GM18907 (cell line): ENCODE data around the gene LSM14A.
"Not testable (repeated sequence)": the region's sequence is repeated elsewhere in the genome, so short reads cannot be mapped to it uniquely, and the experiment has no call there.

Experiments
- ATAC-seq: cut with Tn5 transposase; IDR thresholded peaks from one replicate; pipeline ENCODE4 v1.9.1; 2021; ENCODE audit warnings: mild to moderate bottlenecking, moderate library complexity; ENCODE audit not compliant: unreplicated experiment

Gene LSM14A

DNA sequence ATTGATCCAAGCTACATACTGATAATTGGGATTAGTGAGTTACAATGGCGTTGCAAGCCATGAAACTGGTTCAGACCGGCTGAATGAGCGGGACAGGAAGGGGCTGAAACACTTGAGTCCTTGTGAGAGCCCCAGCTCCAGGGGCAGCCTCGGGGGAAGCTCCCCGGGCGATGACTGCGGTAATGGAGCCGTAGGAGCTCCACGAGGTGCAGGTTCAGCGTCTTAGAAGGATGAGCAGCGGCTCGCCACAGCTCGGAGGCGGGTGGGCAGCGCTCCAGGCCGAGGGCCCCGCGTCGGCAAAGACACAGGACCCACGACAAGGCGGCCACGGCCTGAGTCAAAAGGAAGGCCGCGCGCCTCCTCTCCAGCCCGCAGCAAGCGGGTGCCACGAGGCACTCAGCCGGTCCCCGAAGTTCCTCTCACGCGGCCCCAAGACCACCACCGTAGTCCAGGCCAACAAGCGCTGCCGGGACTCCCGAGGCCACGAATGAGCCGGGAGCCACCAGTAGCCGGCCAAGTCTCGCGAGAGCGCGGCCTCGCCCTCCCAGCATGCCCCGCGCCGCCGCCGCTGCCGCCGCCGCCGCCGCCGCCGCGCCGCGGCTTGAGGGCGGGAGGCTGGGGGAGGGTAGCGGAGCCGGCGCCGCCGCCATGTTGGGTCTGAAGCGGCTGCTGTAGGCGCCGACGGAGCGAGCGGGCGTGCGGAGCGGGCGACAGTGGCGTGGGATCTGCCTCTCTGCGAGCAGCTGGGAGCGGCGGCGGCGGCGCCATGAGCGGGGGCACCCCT lies at the start of gene LSM14A:
Gene LSM14A, plus strand, starts transcription at position 628 of the 784 bp plus-strand sequence. Its CDS starts 139 bp downstream, at position 767.
- ATAC-seq = peak; percentile 77

DNA sequence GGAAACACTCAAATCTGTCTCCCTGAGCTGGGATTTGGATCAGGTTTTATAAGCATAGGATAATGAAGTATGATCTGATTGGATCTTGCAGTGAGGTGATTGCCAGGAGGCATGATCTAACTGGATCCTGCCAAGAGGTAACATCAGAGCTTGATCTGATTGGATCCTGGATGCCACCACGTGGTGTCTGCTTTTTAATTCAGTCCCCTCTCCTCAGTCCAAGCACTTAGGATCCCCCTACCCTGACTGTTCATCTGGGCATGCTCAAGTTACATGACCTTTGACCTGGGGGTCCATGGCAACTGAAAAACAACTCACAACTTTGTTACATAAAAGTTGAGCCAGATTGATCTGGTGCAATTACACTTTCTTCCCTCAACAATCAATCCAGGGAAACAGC lies 47.5 kb upstream of the LSM14A start:
- ATAC-seq = no peak

DNA sequence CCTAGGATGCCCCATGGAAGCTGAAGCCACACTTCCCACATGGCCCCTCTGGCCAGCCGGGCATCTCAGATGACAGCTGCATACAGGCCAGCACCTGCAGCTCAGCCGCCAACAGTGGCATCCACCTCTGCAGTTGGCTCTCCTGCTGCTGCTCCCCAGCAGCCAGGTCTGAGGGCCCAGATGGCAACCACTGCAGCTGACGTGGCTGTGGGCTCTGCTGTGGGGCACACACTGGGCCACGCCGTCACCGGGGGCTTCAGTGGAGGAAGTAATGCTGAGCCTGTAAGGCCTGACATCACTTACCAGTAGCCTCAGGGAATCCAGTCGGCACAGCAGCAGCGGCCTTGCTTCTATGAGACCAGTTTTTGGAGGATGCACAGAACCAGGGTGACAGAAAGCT lies 45.3 kb upstream of the LSM14A start:
- ATAC-seq = no peak

DNA sequence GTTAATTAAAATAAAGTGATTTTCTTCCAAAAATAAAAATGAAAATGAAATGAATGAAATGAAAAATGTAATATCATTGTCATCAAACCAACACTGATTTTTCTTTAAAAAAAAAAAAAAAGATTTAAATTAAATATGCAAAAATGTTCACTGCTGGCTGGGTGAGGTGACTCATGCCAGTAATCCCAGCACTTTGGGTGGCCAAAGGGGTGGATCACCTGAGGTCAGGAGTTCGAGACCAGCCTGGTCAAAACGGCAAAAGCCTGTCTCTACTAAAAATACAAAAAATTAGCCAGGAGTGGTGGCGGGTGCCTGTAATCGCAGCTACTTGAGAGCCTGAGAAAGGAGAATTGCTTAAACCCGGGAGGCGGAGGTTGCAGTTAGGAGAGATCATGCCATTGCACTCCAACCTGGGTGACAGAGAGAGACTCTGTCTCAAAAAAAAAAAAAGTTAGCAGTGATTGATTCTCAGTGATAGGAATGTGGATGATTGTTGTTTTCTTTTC lies 44.6 kb upstream of the LSM14A start:
- ATAC-seq = no peak

DNA sequence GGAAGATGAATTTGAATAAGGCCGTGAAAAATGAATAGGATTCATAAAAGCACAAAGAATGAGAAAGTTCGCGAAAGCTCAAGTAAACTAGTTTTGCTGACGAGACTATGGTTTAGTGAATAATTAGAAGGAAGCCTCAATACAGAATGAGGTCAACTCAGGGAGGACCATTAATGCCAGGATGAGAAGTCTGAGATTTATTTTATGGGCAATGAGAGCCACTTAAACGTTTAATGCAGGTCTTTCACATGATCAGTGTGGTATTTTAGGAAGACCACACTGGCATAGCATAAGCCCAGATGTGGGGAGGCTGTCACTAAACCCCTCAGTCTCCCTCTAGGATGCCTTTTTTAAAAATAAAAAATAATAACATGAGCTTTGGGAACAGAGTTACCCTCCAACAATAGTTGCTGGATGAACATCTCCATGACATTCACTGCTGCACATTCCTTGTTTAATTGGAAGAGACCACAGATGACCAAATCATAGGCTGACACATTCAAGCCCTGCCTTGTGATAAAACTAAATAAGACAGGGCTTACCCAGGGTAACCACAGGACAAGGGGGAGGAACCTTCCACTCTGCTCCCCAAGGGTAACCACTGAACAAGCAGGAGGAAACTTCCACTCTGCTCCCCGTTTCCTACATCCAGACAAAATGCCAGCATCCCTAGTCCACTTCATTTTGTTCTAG lies 43.6 kb upstream of the LSM14A start:
- ATAC-seq = no peak

DNA sequence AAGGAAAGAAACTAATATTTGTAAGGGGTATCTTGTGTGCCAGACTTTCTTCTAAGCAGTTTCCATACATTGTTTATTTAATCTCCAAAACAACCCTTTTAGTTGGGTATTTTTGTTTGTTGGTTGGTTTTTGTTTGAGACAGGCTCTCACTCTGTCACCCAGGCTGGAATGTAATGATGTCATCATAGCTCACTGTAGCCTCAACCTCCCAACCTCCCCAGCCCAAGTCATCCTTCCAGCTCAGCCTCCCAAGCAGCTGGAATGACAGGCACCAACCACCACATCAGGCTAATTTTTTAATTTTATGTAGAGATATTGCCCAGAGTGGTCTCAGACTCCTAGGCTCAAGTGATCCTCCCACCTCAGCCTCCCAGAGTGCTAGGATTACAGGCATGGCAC lies 41.2 kb upstream of the LSM14A start:
- ATAC-seq = no peak

DNA sequence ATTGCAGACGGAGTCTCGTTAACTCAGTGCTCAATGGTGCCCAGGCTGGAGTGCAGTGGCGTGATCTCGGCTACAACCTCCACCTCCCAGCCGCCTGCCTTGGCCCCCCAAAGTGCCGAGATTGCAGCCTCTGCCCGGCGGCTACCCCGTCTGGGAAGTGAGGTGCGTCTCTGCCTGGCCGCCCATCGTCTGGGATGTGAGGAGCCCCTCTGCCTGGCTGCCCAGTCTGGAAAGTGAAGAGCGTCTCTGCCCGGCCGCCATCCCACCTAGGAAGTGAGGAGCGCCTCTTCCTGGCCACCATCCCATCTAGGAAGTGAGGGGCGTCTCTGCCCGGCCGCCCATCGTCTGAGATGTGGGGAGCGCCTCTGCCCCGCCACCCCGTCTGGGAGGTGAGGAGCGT lies 40.2 kb upstream of the LSM14A start:
- ATAC-seq = not testable (repeated sequence)

DNA sequence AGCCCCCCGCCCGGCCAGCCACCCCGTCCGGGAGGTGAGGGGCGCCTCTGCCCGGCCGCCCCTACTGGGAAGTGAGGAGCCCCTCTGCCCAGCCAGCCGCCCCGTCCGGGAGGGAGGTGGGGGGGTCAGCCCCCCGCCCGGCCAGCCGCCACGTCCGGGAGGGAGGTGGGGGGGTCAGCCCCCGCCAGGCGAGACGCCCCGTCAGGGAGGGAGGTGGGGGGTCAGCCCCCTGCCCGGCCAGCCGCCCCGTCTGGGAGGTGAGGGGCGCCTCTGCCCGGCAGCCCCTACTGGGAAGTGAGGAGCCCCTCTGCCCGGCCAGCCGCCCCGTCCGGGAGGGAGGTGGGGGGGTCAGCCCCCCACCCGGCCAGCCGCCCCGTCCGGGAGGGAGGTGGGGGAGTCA lies 39.6 kb upstream of the LSM14A start:
- not testable (repeated sequence) for ATAC-seq

DNA sequence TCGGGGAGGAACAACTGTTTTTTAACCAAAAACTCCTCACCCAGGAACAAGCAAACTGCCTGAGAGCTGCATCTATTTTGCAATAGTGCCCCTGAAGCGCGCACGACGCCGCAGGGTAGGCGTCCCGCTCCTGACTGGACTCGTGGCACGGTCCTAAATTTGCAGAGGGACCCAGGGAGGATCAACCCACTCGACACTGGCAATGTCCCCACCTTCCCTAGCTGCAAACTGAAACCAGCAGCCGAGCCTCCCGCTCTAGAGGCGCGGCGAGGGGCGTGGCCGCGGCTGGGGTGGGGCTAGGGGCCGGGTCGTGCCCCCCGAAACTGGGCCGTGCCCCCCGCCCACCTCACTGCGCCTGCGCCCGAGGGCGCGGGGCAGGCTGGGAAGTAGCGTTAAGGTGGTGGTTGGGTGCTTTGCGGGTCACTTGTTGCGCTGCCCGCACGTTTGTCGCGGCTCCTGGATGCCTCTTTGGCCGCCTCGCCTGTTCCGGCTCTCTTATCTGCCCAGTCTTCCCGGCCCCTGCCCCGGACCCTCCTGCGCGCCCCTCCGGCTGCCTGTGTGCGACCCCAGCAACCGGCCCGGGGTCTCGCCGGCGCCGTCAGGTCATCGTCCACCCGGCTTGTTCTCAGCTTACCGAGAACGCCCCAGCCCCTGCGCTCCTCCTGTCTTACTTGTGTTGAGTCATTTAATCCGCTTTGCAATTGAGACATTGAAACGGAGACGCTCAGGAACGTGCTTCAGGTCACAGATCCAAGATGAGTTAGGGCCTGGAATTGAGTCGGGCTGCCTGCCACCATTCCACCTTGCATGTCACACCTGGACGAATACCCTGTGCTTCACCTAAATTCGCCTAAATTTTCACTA lies 37.9 kb upstream of the LSM14A start:
- ATAC-seq = peak; percentile 90

DNA sequence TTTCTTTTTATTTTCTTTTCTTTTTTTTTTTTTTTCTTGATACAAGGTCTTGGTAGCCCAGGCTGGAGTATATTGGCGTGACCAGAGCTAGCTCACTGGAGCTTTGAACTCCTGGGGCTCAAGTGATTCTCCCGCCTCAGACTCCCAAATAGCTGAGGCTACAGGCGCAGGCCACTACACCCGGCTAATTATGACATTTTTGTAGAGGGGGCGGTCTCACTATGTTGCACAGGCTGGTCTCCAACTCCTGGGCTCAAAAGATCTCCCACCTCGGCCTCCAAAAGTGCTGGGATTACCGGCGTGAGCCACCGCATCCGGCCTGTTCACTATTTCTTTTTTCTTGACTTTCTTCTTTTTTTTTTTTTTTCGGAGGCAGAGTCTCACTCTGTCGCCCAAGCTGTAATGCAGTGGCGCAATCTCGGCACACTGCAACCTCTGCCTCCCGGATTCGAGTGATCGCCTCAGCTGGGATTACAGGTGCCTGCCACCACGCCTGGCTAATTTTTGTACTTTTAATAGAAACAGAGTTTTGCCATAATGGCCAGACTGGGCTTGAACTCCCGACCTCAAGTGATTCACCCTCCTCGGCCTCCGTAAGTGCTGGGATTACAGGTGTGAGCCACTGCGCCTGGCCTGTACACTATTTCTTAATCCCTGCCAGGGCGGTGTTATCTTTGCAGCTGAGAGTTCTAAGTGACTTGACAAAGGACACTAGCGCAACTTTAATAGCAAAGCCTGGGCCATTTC lies 37.1 kb upstream of the LSM14A start:
- ATAC-seq = peak; percentile 6

DNA sequence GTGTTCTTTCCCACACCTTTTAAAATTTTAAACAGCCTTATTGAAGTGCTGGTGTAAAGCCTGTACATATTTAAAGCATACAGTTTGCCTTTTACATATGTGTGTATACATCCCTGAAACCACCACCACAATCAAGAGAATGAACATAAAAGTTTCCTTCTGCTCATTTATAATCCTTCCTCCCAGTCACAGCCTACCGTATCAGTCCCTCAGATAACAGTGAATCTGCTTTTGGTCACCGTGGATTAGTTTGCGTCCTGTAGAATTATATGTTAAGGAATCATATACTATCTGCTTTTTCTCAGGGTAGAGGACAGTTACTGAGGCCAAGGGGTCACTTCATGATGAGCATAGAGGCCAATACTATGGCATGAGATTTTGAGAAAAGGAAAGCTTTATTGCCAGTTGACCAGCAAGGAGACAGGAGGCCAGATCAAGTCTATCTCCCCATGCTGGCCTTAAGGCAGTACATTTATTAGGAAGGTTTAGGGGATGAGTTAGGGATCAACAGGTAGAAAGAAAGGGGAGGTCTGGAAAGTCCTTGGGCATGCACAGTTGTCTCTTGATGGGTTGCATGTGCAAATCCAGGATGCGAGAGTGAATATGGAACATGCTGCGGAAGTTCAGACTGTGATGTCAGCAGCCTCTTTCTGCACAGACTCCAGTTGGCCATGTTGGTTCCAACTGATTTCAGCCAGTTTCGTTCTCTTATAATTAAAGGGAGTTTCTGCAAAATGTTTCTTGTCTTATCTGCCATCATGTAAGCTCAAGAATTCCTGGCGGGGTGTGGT lies 36.3 kb upstream of the LSM14A start:
- no peak for ATAC-seq

DNA sequence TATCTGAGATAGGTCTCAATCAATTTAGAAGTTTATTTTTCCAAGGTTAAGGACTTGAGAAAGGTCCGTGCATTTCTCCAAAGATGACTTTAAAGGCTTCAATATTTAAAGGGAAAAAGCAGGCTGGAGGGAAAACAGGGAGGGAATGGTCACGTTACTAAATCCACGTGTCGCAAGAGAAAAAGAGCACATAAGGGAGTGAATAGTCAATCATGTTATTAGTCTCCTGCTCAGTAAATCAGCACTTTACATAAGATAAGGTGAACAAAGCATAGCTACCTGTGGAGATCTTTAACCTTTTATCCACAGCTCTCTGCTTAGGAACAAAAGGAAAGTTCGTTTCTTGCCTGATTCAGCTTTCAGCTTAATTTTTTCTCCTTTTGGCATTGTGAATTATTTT lies 31.3 kb upstream of the LSM14A start:
- ATAC-seq = no peak

DNA sequence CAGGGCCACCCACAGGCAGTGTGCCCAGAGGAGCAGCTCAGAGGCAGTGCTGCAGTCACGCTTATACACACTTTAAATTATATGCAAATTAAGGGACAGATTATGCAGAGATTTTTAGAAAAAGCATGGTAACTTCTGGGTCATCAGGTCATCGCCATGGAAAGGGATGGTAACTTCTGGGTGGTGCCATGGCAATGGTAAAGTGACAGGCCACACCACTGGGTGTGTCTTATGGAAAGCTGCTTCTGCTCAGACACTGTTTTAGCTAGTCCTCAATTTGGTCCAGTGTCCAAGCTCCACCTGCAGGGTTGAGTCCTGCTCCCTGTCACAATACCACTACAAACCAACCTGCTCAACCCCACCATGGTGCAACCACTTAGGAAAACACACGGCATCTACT lies 29.9 kb upstream of the LSM14A start:
- no peak for ATAC-seq

DNA sequence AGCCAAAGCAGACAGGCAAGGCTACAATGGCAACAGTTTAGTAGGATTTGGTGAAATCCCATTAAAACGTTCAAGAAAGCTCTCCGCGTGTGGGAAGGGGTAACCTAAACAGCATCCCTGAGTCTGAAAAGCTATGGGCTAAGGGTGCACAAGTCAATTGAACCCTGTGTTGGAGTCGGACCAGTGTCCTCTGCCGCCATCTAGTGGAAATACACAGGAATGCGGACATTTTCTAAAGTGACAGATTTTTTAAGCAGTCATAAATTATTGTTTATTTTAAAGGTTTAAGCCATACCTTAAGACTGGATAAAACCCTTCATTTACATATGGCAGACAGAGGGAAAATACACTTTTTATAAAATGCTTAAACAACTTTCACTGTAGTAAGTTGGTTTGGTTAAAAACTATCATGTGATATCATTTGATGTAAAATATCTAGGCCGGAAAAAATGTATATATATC lies 26.5 kb upstream of the LSM14A start:
- ATAC-seq = no peak

DNA sequence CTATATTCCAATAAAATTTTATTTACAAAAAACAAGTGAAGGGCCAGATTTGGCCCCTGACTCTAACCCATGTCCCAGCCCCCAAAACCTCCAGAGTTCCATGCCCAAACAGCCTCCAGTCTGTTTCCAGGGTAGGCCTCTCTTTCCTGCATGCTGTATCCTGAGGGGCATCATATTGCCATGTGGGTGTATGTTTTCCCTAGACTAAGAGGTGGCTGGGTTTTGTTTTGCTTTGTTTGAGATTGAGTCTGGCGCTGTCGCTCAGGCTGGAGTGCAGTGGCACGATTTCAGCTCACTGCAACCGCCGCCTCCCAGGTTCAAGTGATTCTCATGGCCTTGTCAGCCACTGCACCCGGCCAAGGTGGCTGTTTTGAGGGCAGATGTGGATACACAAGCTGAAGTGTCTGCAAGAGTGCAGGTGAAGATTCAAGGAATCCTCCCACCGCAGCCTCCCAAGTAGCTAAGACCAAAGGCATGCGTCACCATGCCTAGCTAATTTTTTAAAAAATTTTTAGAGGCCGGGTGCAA lies 23.6 kb upstream of the LSM14A start:
- ATAC-seq = no peak

DNA sequence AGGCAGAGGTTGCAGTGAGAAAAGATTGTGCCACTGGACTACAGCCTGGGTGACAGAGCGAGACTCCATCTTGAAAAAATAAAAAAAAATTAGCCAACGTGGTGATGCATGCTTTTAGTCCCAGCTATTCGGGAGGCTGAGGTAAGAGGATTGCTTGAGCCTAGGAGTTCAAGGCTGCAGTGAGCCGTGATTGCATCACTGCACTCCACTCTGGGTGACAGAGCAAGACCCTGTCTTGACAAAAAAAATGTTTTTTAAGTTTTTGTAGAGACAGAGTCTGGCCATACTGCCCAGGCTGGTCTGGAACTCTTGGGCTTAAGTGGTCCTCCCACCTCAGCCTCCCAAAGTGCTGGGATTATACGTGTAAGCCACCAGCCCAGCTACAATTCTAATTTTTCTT lies 22.4 kb upstream of the LSM14A start:
- ATAC-seq = no peak

DNA sequence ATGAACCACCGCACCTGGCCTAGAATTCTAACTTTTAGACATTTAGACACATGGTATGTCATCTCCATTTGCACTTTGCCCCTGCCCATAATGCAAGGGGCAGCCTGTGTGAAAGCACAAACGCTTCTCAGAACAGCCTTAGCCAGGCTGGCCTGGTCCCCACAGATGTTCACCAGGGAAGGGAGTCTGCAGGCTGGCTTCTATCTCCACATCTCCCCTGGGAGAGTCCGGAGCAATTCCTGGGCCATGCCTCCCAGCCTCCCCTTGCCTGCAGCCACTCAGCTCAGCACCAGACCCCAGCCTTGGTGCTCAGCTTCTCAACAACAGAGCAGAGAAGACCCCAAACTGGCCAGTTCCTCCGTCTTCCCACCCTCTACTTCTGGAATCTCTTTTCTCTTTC lies 21.7 kb upstream of the LSM14A start:
- no peak for ATAC-seq

DNA sequence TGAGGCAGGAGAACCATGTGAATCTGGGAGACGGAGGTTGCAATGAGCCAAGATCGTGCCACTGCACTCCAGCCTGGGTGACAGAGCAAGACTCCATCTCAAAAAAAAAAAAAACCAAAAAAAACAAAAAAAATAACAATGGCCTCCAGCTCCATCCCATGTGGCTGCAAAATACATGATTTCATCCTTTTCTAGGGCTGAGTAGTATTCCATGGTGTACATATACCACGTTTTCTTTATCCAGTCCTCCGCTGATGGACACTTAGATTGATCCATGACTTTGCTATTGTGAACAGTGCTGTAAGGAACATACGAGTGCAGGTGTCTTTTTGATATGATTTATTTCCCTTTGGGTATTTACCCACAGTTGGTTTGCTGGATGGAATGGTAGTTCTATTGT lies 20.9 kb upstream of the LSM14A start:
- no peak for ATAC-seq

DNA sequence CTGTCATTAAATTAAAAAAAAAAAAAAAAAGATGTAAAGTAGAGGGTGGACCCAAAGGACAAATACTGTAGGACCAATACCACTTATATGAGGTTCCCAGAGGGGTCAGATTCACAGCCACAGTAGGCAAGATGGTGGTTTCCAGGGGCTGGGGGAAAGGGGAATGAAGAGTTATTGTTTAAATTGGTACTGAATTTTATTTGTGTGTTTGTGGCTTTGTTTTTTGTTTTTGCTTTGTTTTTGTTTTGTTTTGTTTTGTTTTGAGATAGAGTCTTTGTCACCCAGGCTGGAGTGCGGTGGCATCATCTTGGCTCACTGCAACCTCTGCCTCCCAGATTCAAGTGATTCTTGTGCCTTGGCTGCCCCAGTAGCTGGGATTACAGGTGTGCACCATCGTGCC lies 17.9 kb upstream of the LSM14A start:
- no peak for ATAC-seq
